T-helper 1 cell treated with Interleukin-12 subunit alpha and Interleukin-12 subunit beta and Interleukin-4 antibody, amounts not matched to agents 30 μg/mL and 1 μg/mL, for 36 hours (primary cell): Measurements from ENCODE around the gene IL36A.

Experiments used
- H3K27ac Mint-ChIP-seq: one replicate; pipeline ENCODE4 v1.8.0; 2021; ENCODE audit warnings: mild to moderate bottlenecking, mixed read lengths
- H3K27me3 Mint-ChIP-seq: one replicate; pipeline ENCODE4 v1.8.0; 2021; ENCODE audit warnings: low read depth, mixed read lengths
- H3K36me3 Mint-ChIP-seq: one replicate; pipeline ENCODE4 v1.8.0; 2021; ENCODE audit warnings: low read depth, mixed read lengths
- H3K4me1 Mint-ChIP-seq: one replicate; pipeline ENCODE4 v1.8.0; 2021; ENCODE audit warnings: low read depth, mixed read lengths
- H3K4me3 Mint-ChIP-seq: one replicate; pipeline ENCODE4 v1.8.0; 2021; ENCODE audit warnings: mild to moderate bottlenecking, moderate library complexity, mixed read lengths
- H3K9me3 Mint-ChIP-seq: one replicate; pipeline ENCODE4 v1.8.0; 2021; ENCODE audit warnings: mixed read lengths

Gene IL36A

DNA sequence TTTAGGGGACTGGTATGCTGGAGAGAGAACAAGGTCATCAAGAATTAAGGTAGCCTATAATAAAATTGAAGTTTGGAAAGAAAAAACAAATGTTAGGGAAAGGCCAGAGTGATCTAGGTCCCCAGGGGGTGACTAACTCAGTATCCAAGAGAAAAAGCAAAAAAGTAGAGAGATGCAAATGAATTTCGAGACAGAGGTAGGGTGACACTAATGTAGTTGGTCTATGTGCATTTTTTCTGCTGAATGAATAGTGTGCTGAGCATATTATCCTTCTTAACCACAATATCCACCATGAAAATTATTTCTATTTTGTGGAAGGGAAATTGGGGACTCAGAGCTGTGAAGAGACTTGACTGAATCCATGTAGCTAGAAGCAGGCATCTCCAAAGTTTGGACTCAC is 9.8 kb downstream of the IL36A start:
- no peak overlapping the region for H3K4me3 Mint-ChIP-seq
- peaks cover 45% of the 10 kb centered on the region for H3K27me3 Mint-ChIP-seq
- H3K4me1 Mint-ChIP-seq = peaks cover 8% of the 10 kb centered on the region
- H3K9me3 Mint-ChIP-seq = peaks cover 19% of the 10 kb centered on the region
- H3K36me3 Mint-ChIP-seq = peaks cover 4% of the 10 kb centered on the region
- H3K27ac Mint-ChIP-seq = no peak overlapping the region

DNA sequence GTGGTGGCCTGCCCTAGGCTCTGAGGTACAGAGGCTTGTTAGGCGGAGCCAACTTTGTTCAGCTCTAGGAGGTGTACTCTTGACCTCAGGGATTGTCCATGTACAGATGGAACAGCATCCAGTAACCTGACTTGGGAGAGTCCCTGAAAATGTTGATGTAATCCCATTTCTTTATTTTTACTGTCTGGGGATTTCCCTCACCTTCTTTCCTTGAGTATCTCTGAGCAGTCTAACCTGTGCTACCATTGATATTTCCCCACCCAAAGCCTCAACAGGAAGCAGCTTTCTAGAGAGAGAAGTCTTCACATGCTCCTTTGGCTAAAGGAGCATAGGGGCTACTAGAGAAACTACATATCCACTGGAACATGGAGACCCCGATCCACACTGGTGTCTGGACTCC is 10.4 kb downstream of the IL36A start:
- H3K4me1 Mint-ChIP-seq = peaks cover 6% of the 10 kb centered on the region
- H3K27me3 Mint-ChIP-seq = peaks cover 45% of the 10 kb centered on the region
- H3K9me3 Mint-ChIP-seq = peaks cover 19% of the 10 kb centered on the region
- no peak overlapping the region for H3K4me3 Mint-ChIP-seq
- peaks cover 4% of the 10 kb centered on the region for H3K36me3 Mint-ChIP-seq
- H3K27ac Mint-ChIP-seq = no peak overlapping the region

DNA sequence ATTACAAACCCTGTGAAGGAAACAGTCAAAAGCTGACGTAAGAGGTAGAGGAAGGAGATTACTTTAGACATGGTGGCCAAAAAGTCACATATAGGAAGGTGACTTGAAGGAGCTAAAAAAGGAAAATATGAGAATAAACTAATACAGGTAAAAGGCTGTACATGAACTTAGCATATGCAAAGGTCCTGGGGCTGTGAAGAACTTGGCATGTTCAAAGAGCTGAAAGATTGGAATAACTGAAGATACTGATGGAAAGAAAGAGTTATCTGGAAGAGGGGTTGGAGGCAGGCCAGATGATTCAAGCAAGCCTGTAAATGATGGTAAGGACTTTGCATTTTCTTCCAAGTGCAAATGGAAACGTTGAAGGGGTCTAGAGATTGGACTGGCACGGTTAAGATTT is 13.2 kb downstream of the IL36A start:
- H3K4me3 Mint-ChIP-seq = no peak overlapping the region
- H3K27ac Mint-ChIP-seq = no peak overlapping the region
- H3K27me3 Mint-ChIP-seq = peaks cover 52% of the 10 kb centered on the region
- H3K36me3 Mint-ChIP-seq = peaks cover 4% of the 10 kb centered on the region
- H3K4me1 Mint-ChIP-seq = peaks cover 2% of the 10 kb centered on the region
- H3K9me3 Mint-ChIP-seq = peaks cover 19% of the 10 kb centered on the region

DNA sequence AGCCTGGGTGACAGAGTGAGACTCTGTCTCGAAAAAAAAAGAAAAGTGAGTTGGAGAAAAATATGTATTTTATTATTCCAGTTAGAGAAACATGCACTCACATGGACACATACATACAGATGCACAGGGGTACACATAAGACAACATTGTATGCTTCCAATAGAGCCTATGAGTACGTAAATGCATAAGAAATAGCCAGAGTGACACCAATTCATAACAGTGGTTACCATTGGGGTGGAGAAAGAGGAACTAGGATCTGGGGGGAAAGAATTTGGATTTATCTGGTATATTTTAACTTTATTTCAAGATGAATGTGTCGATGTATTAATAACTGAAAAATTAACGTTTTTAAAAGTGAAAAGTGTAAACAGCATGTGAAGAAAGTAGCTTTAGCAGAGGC is 16.1 kb downstream of the IL36A start:
- H3K4me3 Mint-ChIP-seq = no peak overlapping the region
- H3K27me3 Mint-ChIP-seq = peaks cover 67% of the 10 kb centered on the region
- H3K4me1 Mint-ChIP-seq = no peaks in the 10 kb centered on the region
- H3K36me3 Mint-ChIP-seq = peaks cover 4% of the 10 kb centered on the region
- H3K9me3 Mint-ChIP-seq = peaks cover 19% of the 10 kb centered on the region
- no peak overlapping the region for H3K27ac Mint-ChIP-seq

DNA sequence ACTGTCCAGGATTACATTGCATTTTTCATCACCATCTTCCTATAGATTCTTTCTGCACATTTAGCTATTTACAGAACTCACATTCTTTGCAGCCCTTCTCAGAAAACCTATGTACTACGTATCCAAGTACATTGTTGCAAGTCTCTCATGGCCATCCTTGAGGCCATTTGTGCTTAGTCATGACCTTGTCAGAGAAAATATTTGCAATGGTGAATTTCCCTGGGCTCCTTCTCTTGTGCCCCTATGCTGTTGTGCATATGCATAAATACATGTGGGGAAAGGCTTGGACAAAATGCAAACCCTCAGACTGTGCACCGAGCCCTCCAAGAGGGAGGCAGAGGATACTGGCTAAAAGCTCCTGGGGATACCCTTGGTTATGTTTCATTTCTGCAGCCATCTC is 19.5 kb downstream of the IL36A start:
- H3K27me3 Mint-ChIP-seq = peaks cover 70% of the 10 kb centered on the region

GRCh38 chr2:113025737-113026136 is 20.5 kb downstream of the IL36A start:
- H3K27me3 Mint-ChIP-seq = peaks cover 74% of the 10 kb centered on the region
- no peak overlapping the region for H3K27ac Mint-ChIP-seq
- no peak overlapping the region for H3K4me3 Mint-ChIP-seq
- no peaks in the 10 kb centered on the region for H3K9me3 Mint-ChIP-seq
- H3K4me1 Mint-ChIP-seq = no peaks in the 10 kb centered on the region
- no peaks in the 10 kb centered on the region for H3K36me3 Mint-ChIP-seq

More for the DNA sequence above, 19.5 kb downstream of the IL36A start:
- no peaks in the 10 kb centered on the region for H3K9me3 Mint-ChIP-seq
- no peaks in the 10 kb centered on the region for H3K36me3 Mint-ChIP-seq
- H3K27ac Mint-ChIP-seq = no peak overlapping the region
- H3K4me3 Mint-ChIP-seq = no peak overlapping the region
- H3K4me1 Mint-ChIP-seq = no peaks in the 10 kb centered on the region

GRCh38 chr2:113027691-113028090 is 22.4 kb downstream of the IL36A start:
- H3K4me3 Mint-ChIP-seq = no peak overlapping the region
- H3K36me3 Mint-ChIP-seq = no peaks in the 10 kb centered on the region
- no peaks in the 10 kb centered on the region for H3K4me1 Mint-ChIP-seq
- no peaks in the 10 kb centered on the region for H3K9me3 Mint-ChIP-seq
- H3K27me3 Mint-ChIP-seq = peaks cover 65% of the 10 kb centered on the region
- H3K27ac Mint-ChIP-seq = no peak overlapping the region

- Mint-ChIP-seq H3K36me3 (no peaks in the 10 kb centered on the region), H3K4me3 (no peak overlapping the region), H3K27ac (no peak overlapping the region), H3K4me1 (no peaks in the 10 kb centered on the region), H3K9me3 (no peaks in the 10 kb centered on the region), H3K27me3 (peaks cover 61% of the 10 kb centered on the region)
Observed at GRCh38 chr2:113028112-113028511, 22.9 kb downstream of the IL36A start.

- Mint-ChIP-seq H3K27ac (no peak overlapping the region), H3K36me3 (no peaks in the 10 kb centered on the region), H3K9me3 (no peaks in the 10 kb centered on the region), H3K4me1 (no peaks in the 10 kb centered on the region), H3K27me3 (peaks cover 27% of the 10 kb centered on the region), H3K4me3 (no peak overlapping the region)
Observed at GRCh38 chr2:113032737-113033136, 27.5 kb downstream of the IL36A start.

DNA sequence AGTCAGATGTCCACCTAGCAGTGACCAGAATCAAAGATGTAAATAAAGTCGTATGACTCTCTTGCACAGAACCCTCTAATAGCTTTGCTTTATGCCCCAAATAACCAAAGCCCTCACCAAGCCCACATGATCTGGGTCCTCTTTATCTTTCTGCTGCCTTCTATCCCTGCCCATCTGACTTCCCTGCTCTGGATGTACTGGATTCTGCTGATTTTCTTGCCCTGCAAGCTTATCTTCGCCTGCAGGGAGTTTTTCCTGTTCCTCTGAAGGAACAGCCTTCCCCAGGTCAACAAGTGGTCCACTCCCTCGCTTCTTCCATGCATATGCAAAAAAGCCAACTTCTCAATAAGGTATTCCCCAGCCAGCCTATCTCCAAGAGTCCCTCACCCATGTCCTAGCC is 28.8 kb downstream of the IL36A start:
- Mint-ChIP-seq H3K27me3 (peaks cover 16% of the 10 kb centered on the region), H3K27ac (no peak overlapping the region), H3K9me3 (no peaks in the 10 kb centered on the region)

GRCh38 chr2:113036763-113037162 is 31.5 kb downstream of the IL36A start:
- H3K27me3 Mint-ChIP-seq = peaks cover 21% of the 10 kb centered on the region
- no peak overlapping the region for H3K4me3 Mint-ChIP-seq
- H3K27ac Mint-ChIP-seq = no peak overlapping the region
- peaks cover 2% of the 10 kb centered on the region for H3K4me1 Mint-ChIP-seq
- no peaks in the 10 kb centered on the region for H3K36me3 Mint-ChIP-seq
- H3K9me3 Mint-ChIP-seq = no peaks in the 10 kb centered on the region

More for the DNA sequence above, 28.8 kb downstream of the IL36A start:
- Mint-ChIP-seq H3K4me1 (no peaks in the 10 kb centered on the region), H3K4me3 (no peak overlapping the region), H3K36me3 (no peaks in the 10 kb centered on the region)

- Mint-ChIP-seq H3K27me3 (peaks cover 29% of the 10 kb centered on the region), H3K36me3 (no peaks in the 10 kb centered on the region), H3K9me3 (no peaks in the 10 kb centered on the region), H3K4me1 (peaks cover 2% of the 10 kb centered on the region), H3K4me3 (no peak overlapping the region), H3K27ac (no peak overlapping the region)
Observed at GRCh38 chr2:113038291-113038690, 33.0 kb downstream of the IL36A start.

- H3K27me3 Mint-ChIP-seq = peaks cover 29% of the 10 kb centered on the region
- no peak overlapping the region for H3K27ac Mint-ChIP-seq
- H3K9me3 Mint-ChIP-seq = no peaks in the 10 kb centered on the region
- H3K4me3 Mint-ChIP-seq = no peak overlapping the region
- H3K4me1 Mint-ChIP-seq = peaks cover 2% of the 10 kb centered on the region
- no peaks in the 10 kb centered on the region for H3K36me3 Mint-ChIP-seq
Observed at GRCh38 chr2:113039158-113039557, 33.9 kb downstream of the IL36A start.

- no peak overlapping the region for H3K27ac Mint-ChIP-seq
- peaks cover 29% of the 10 kb centered on the region for H3K27me3 Mint-ChIP-seq
- no peaks in the 10 kb centered on the region for H3K9me3 Mint-ChIP-seq
Observed at GRCh38 chr2:113039719-113040118, 34.5 kb downstream of the IL36A start.

GRCh38 chr2:113041871-113042270 is 36.6 kb downstream of the IL36A start:
- no peak overlapping the region for H3K4me3 Mint-ChIP-seq
- H3K4me1 Mint-ChIP-seq = peaks cover 2% of the 10 kb centered on the region
- H3K9me3 Mint-ChIP-seq = no peaks in the 10 kb centered on the region
- peaks cover 37% of the 10 kb centered on the region for H3K27me3 Mint-ChIP-seq
- no peaks in the 10 kb centered on the region for H3K36me3 Mint-ChIP-seq
- no peak overlapping the region for H3K27ac Mint-ChIP-seq

More at GRCh38 chr2:113039719-113040118, 34.5 kb downstream of the IL36A start:
- Mint-ChIP-seq H3K4me1 (peaks cover 2% of the 10 kb centered on the region), H3K36me3 (no peaks in the 10 kb centered on the region), H3K4me3 (no peak overlapping the region)

DNA sequence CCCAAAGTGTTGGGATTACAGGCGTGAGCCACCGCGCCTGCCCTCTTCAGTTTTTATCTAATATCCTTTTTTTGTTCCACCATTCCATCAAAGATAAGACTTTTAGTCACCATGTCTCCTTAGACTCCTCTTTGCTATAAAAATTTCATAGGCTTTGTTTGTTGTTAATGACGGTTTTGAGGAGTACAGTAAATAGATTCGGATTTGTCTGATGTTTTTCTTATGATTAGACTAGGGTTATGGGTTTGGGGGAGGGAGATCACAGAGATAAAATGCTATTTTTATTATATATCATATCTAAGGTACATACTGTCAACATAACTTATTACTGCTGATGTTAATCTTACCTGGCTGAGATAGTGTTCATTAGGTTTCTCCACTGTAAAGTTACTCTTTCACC is 41.2 kb downstream of the IL36A start:
- H3K27ac Mint-ChIP-seq = no peak overlapping the region

More for the DNA sequence above, 41.2 kb downstream of the IL36A start:
- no peaks in the 10 kb centered on the region for H3K36me3 Mint-ChIP-seq
- no peaks in the 10 kb centered on the region for H3K9me3 Mint-ChIP-seq
- H3K4me1 Mint-ChIP-seq = no peaks in the 10 kb centered on the region
- no peak overlapping the region for H3K4me3 Mint-ChIP-seq
- H3K27me3 Mint-ChIP-seq = peaks cover 31% of the 10 kb centered on the region
